Suprapubic skin (tissue), 3 donors: ENCODE data around the gene PLAAT5.

Experiments used
- POLR2A ChIP-seq, 2 donors: fragments of 450-650 bp; IDR thresholded peaks; one replicate each; pipeline ENCODE4 v1.6.1; 2017; ENCODE audit warnings: antibody characterized with exemption in 2 of 2, mild to moderate bottlenecking in 2 of 2, moderate library complexity in 2 of 2
- TF ChIP-seq, protein P1 (sequence below), 2 donors: fragments of 200-600 bp in 1 of 2; fragments of 450-650 bp in 1 of 2; sonication (generic) in 1 of 2; IDR thresholded peaks; one replicate each; pipeline ENCODE4 v1.5.1; 2016 to 2019; ENCODE audit warnings: antibody characterized with exemption in 2 of 2, mild to moderate bottlenecking in 1 of 2, moderate library complexity in 1 of 2

DNA sequence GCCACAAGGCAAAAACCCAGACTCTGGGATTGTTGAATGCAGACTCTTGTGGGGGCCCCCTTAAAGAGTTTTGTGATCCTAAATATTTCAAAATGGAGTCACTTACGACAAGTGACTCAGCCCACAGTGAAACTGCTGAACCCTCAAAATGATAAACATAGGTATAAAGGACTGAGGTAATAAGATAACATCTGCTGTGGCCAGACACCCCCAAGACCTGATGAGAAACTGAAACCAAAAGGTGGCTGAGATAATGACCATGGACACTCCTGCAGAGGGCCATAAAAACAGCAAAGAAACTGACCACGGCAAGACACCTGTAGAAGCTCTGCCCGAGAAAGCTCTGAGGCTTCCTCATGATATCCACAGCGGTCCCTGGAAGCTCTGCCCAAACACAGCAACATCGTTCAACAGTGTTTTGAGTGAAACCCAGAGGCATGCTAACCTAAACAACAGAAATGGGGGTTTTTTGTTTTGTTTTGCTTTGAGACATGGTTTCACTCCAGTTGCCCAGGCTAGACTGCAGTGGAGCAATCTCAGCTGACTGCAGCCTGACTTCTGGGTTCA is 44.0 kb upstream of the PLAAT5 start:
- TF ChIP-seq, protein P1, sequence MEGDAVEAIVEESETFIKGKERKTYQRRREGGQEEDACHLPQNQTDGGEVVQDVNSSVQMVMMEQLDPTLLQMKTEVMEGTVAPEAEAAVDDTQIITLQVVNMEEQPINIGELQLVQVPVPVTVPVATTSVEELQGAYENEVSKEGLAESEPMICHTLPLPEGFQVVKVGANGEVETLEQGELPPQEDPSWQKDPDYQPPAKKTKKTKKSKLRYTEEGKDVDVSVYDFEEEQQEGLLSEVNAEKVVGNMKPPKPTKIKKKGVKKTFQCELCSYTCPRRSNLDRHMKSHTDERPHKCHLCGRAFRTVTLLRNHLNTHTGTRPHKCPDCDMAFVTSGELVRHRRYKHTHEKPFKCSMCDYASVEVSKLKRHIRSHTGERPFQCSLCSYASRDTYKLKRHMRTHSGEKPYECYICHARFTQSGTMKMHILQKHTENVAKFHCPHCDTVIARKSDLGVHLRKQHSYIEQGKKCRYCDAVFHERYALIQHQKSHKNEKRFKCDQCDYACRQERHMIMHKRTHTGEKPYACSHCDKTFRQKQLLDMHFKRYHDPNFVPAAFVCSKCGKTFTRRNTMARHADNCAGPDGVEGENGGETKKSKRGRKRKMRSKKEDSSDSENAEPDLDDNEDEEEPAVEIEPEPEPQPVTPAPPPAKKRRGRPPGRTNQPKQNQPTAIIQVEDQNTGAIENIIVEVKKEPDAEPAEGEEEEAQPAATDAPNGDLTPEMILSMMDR (IDR thresholded peaks at IDR 0.05) = no peak
- TF ChIP-seq POLR2A (IDR thresholded peaks at IDR 0.05) = no peak
